Measurements from ENCODE around the gene CCIN.
A peak's percentile ranks its signal among the peaks of the same experiment; 100 is the strongest.

CCIN gene

DNA sequence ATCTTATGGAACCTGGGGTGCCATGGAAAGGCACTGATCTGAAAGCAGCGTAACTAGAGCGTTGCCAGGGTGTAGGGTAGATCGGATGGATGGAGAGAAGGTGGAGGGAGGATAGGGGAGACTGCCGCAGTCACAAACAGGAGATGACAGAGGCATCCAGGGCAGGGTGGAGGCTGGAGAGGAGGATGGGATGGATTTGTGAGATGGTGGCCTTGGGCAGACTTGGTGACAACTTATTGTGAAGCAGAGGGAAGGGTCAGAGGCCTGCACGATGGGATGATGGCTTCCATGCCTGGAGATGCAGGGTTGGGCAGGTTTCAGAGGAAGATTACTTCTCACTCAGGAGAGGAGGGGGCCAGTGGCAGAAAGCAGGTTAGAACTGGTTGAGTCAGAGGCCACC, 30.3 kb upstream of the CCIN start:
- H3K4me2 ChIP-seq = peak overlapping the region; percentile 89
- no peaks in the 10 kb centered on the region for H3K36me3 ChIP-seq
- no peak overlapping the region for H3K4me3 ChIP-seq
- no peaks in the 10 kb centered on the region for H3K27me3 ChIP-seq
- H3K9ac ChIP-seq = no peak overlapping the region
- peaks cover 76% of the 10 kb centered on the region for H3K4me1 ChIP-seq
- no peaks in the 10 kb centered on the region for H3K9me3 ChIP-seq
- H4K20me1 ChIP-seq = no peaks in the 10 kb centered on the region
- TF ChIP-seq Cebpa-rat (IDR thresholded peaks at IDR 0.05) = no peak
- H3K27ac ChIP-seq = no peak overlapping the region

DNA sequence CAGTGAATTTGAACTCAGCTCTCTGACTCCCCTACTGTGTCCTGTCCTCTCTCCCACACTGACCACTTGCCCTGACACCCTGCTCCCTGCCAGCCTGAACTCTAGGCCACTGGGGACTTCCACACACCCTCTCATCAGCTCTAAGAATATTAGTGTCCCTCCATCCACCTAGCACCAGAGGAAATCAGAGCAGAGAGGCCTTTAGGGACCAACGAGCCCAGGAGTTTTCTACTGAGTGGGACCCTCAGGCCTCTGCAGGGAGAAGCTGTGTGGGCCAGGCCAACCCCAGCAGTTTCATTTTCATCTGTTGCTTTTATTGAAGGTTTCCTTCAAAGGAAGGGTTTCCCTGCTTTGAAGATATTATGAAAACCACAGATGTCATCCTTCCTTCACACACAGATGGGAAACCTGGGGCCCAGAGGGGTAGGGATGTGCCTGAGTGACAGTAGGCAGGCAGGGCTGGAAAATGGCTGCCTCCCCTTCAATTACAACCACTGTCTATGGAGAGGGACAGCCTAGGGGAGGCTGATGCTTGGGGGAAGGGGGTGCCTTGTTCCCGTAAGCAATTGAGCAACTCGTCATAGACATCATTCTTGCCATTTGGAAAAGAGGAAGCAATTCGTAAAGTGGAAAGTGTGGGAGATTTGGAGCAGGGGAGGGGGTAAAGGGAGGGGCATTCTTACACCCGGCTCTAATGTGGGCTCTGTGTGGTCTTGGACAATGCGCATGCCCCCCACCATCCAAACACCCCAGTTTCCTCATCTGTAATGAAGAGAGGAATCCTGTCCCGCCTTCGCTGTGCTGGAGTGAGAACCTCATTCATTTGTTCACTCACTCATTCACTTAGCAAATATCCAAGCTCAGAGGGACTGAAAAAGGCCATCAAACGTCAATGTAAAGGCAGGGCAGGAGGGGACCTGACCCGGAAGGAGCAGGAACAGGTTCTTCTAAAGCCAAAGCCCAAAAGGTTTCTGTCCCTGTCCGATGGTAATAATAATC, 28.8 kb upstream of the CCIN start:
- Histone ChIP-seq H3K36me3 (peaks cover 10% of the 10 kb centered on the region; the same call in 1 of the 2 replicates), H3K27me3 (no peaks in the 10 kb centered on the region), H3K4me1 (peaks cover 89% of the 10 kb centered on the region), H3K9ac (peak overlapping the region; percentile 20; the same call in 1 of the 2 replicates), H4K20me1 (no peaks in the 10 kb centered on the region), H3K9me3 (peaks cover 4% of the 10 kb centered on the region), H3K27ac (peak overlapping the region; percentile 62), H3K4me3 (0 out of 2 replicates have a peak overlapping the region, but pooled peaks have one; percentile 4), H3K4me2 (peak overlapping the region; percentile 89)
- TF ChIP-seq Cebpa-rat (IDR thresholded peaks at IDR 0.05) = no peak

DNA sequence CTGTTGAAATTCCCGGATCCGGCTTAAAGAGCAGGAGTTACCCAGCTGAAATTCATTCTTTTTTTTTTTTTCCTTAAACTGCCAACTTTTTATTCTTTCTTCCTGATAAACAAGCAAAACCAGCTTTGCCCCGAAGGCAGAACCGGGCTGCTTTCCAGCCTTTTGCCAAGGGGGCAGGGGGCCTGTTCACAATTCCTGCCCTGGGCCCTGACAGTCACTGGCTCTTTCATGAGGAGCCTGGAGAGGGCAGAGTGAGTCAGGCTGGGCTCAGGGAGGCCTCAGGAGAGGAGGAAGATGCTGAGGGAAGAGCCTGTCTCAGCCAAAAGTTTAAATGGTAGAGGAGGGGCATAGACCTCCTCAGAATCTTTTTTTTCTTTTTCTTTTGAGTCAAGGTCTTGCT, 27.9 kb upstream of the CCIN start:
- no peaks in the 10 kb centered on the region for H4K20me1 ChIP-seq
- peaks cover 19% of the 10 kb centered on the region for H3K36me3 ChIP-seq
- no peak overlapping the region for H3K4me3 ChIP-seq
- H3K27me3 ChIP-seq = no peaks in the 10 kb centered on the region
- TF ChIP-seq Cebpa-rat (IDR thresholded peaks at IDR 0.05) = no peak
- peaks cover 11% of the 10 kb centered on the region for H3K9me3 ChIP-seq
- peak overlapping the region; percentile 85 for H3K27ac ChIP-seq
- H3K4me2 ChIP-seq = peak overlapping the region; percentile 89
- H3K4me1 ChIP-seq = peaks cover 81% of the 10 kb centered on the region
- no peak overlapping the region for H3K9ac ChIP-seq

DNA sequence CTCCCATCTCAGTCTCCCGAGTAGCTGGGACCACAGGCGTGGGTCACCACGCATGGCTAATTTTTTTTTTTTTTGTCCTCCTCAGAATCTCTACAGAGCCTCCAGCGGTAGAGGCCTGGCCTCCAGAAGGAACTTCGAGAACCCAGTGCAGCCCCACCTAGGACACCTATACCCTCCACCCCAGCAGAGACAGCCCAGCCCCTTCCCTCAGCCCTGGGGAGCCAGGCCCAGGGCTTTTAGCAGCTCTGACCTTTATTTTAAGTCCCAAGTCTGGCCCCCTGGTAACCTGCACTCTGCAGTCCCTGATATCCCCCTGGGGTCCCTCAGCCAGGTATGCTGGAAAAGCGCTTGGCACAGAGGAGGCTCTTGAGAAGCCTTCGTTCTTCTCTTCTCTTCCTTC, 27.4 kb upstream of the CCIN start:
- Histone ChIP-seq H3K9me3 (peaks cover 11% of the 10 kb centered on the region), H3K36me3 (peaks cover 19% of the 10 kb centered on the region), H3K27me3 (no peaks in the 10 kb centered on the region), H3K27ac (peak overlapping the region; percentile 85), H4K20me1 (no peaks in the 10 kb centered on the region), H3K4me3 (no peak overlapping the region), H3K9ac (peak overlapping the region; percentile 72), H3K4me2 (peak overlapping the region; percentile 89), H3K4me1 (peaks cover 81% of the 10 kb centered on the region)
- no peak for TF ChIP-seq Cebpa-rat (IDR thresholded peaks at IDR 0.05)

DNA sequence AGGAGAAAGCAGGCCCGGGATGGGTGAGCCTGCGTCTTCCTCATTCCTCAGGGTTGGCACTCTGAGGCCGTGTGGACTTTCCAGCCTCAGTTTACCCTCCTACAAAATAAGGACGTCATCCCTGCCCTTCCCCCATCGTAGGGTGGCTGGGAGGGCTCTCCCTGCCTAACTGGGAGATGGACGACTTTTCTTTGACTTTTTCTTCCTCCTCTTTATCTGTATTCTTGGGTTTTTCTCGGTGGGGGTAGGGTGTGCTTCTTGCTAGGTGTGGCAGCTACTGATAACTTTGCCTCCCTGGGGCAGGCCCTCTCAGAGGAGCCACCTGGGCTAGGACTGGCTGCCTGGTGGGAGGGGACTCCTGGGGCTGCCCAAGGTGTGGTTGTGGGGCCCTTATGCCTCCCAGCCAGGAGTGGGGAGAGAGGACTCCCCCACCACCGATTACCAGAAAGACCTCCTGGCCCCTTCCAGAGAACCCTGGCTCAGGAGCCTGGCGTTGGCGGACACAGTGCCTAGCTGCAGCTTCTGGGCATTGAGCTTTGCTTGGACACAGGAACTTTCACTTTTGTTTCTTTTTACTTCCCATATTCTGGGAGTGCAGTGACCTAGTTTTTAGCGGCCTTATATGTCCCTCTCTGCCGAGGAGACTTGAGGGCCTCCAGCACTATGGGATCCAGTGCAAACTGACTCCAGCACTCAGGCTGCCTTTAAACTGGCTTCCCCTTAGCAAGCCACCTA, 26.5 kb upstream of the CCIN start:
- Histone ChIP-seq H3K4me3 (peak overlapping the region; percentile 45), H3K9ac (peak overlapping the region; percentile 72), H3K4me1 (peaks cover 78% of the 10 kb centered on the region), H4K20me1 (no peaks in the 10 kb centered on the region), H3K4me2 (peak overlapping the region; percentile 89), H3K27me3 (no peaks in the 10 kb centered on the region), H3K9me3 (peaks cover 11% of the 10 kb centered on the region), H3K27ac (peak overlapping the region; percentile 85), H3K36me3 (peaks cover 23% of the 10 kb centered on the region)
- TF ChIP-seq Cebpa-rat (IDR thresholded peaks at IDR 0.05) = no peak

DNA sequence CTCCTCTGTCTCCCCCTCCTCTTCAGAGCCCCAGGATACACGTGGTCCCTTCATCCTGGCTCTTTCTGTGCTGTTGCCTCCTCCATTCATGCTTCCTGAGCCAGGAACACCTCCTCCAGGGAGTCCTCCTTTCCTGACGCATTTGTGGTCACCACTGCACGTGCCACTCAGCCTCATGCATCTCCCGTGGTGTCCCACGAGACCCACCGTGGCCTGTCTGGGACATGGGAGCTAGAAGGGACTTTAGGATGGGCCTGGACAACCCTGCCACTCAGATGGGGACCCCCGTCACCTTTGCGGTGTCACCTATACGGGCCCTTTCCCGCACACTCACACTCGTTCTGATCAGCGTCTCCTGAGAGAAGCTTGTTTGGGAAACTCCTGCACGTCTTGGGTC, 25.9 kb upstream of the CCIN start:
- Histone ChIP-seq H3K27me3 (no peaks in the 10 kb centered on the region), H3K4me3 (peak overlapping the region; percentile 45; the same call in 1 of the 2 replicates), H3K36me3 (peaks cover 29% of the 10 kb centered on the region), H3K9me3 (peaks cover 11% of the 10 kb centered on the region), H3K9ac (peak overlapping the region; percentile 72), H3K4me1 (peaks cover 78% of the 10 kb centered on the region), H4K20me1 (no peaks in the 10 kb centered on the region), H3K4me2 (peak overlapping the region; percentile 89), H3K27ac (peak overlapping the region; percentile 85)
- TF ChIP-seq Cebpa-rat (IDR thresholded peaks at IDR 0.05) = no peak

DNA sequence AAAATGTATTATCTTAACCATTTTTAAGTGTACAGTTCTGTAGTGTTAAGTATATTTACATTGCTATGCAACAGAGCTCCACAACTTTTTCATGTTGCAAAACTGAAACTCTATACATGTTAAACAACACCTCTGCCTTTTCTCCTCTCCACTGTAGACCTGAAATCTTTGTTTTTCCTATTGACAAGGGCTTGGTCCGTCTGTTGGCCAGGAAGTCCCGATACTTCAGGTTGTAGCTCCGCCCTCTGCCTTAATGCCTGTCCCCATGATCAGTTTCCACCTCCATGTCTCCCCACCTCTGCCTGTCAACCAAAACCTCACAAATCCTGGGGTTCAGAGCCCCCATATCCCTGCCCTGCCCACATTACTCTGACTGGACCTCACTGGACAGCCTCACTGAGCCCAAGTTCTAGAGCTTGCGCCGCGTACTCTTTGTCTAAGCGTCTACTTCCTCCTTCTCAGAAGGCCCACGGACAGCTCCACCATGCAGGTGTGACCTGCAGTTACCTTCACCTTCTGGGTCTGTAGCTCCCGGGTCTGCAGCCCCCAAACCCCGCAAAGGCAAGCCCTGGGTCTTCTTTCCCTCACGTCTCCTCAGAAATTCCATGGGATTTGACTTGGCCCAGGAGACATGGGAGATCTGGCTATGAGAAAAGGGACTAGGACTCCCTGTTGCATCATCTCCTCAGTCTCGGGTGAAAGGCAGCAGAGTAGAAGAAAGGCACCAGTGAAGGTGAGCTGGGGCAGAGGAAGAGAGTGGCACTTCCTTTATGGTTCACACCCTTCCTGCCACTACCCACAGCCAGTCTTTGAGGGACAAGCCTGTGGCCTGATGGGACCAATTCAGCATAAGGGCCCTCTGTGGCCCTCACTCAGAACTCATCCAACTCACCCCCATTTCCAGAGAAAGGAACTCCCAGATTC, 24.6 kb upstream of the CCIN start:
- H4K20me1 ChIP-seq = no peaks in the 10 kb centered on the region
- peaks cover 78% of the 10 kb centered on the region for H3K4me1 ChIP-seq
- no peaks in the 10 kb centered on the region for H3K27me3 ChIP-seq
- peak overlapping the region; percentile 85 for H3K27ac ChIP-seq
- H3K9me3 ChIP-seq = peaks cover 11% of the 10 kb centered on the region
- H3K36me3 ChIP-seq = peaks cover 31% of the 10 kb centered on the region
- H3K4me3 ChIP-seq = no peak overlapping the region
- TF ChIP-seq Cebpa-rat (IDR thresholded peaks at IDR 0.05) = 0 out of 2 replicates have a peak, but pooled peaks have one; percentile 31
- H3K9ac ChIP-seq = no peak overlapping the region
- peak overlapping the region; percentile 41 for H3K4me2 ChIP-seq

DNA sequence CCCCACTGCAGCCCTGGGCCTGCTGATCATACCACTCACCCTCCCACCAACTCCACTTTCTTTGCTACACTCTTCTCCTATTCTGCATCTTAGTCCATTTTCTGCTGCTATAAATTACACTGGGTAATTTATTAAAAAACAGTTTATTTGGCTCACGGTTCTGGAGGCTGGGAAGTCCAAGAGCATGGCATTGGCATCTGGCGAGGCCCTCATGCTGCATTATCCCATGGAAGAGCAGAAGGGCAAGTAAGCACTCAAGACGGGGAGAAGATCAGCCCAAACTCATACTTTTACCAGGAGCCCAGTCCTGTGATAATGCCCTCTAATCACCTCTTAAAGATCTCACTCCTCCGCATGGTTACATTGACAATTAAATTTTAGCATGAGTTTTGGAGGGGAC, 23.2 kb upstream of the CCIN start:
- Histone ChIP-seq H3K9me3 (peaks cover 11% of the 10 kb centered on the region), H3K4me2 (no peak overlapping the region), H3K27ac (no peak overlapping the region), H4K20me1 (no peaks in the 10 kb centered on the region), H3K4me1 (peaks cover 78% of the 10 kb centered on the region), H3K4me3 (no peak overlapping the region), H3K9ac (no peak overlapping the region), H3K36me3 (peaks cover 31% of the 10 kb centered on the region), H3K27me3 (no peaks in the 10 kb centered on the region)
- no peak for TF ChIP-seq Cebpa-rat (IDR thresholded peaks at IDR 0.05)

DNA sequence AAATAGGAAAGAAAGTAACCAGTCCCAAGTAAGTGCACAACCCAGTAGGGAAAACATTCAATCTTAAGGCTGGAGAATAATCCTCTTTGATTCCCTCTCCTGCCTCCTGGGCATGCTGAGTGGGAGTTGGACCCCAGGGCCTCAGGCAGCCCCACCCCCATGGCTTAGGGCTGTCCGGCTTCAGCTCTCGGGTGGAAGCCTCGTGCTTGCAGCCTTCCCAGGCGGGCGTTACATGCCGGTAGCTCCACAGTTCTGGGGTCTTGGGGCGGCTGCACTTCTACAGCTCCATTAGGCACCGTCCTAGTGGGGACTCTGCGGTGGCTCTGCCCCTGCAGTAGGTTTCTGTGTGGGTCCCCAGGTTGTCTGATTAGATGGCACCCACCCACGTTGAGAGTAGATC, 22.5 kb upstream of the CCIN start:
- 0 out of 2 replicates have a peak overlapping the region, but pooled peaks have one; percentile 16 for H3K27ac ChIP-seq

More for the DNA sequence above, 22.5 kb upstream of the CCIN start:
- Histone ChIP-seq H3K4me3 (no peak overlapping the region), H3K9me3 (peaks cover 11% of the 10 kb centered on the region), H3K9ac (no peak overlapping the region), H3K27me3 (no peaks in the 10 kb centered on the region), H3K4me2 (no peak overlapping the region), H4K20me1 (no peaks in the 10 kb centered on the region), H3K36me3 (peaks cover 31% of the 10 kb centered on the region), H3K4me1 (peaks cover 78% of the 10 kb centered on the region)
- TF ChIP-seq Cebpa-rat (IDR thresholded peaks at IDR 0.05) = no peak
